HL-60/S4 (cell line): ENCODE data around the gene RRH.
"Not testable (repeated sequence)": the region's sequence is repeated elsewhere in the genome, so short reads cannot be mapped to it uniquely, and the experiment has no call there.

ENCODE experiments used
- in situ Hi-C: fragments of 300-500 bp; cut with MboI; formaldehyde crosslinking; loops from 2 replicates; pipeline ENCODE4 v1.14.3; 2022; ENCODE audit warnings: low sequenced_read_pairs

RRH gene, protein sequence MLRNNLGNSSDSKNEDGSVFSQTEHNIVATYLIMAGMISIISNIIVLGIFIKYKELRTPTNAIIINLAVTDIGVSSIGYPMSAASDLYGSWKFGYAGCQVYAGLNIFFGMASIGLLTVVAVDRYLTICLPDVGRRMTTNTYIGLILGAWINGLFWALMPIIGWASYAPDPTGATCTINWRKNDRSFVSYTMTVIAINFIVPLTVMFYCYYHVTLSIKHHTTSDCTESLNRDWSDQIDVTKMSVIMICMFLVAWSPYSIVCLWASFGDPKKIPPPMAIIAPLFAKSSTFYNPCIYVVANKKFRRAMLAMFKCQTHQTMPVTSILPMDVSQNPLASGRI

DNA sequence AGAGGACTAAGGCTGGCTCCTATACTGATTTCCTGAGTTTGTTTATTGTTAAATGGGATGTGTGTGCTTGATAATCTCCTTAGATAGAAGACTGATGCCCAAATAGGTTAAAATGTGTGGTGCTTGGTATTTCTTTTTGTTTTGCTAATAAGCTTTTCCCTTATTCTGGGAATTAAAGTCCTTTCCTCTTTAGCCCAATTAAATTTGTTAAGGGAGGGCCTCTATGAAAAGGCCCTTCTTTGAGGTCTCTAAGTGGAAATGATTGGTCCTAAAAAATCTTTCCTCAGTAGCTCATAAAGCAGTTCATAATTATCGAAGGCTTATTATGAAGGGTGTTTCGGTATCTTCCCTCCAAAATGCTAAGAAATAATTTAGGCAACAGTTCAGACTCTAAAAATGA is at the start of gene RRH:
RRH (plus strand) TSS at position 301 of the 400 bp plus-strand sequence; CDS start at position 357, 56 bp downstream.
- in situ Hi-C loops, result no loop called here

DNA sequence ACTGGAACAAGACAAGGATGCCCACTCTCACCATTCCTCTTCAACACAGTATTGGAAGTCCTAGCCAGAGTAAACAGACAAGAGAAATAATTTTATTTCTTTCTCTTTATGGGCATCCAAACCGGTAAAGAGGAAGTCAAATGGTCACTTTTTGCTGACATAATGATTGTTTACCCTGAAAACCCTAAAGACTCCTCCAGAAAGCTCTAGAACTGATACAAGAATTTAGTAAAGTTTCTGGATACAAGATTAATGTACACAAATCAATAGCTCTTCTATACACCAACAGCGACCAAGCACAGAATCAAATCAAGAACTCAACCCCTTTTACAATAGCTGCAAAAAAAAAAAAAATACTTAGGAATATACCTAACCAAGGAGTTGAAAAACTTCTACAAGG is 45.7 kb upstream of the RRH start:
- in situ Hi-C loops, result not testable (repeated sequence)

DNA sequence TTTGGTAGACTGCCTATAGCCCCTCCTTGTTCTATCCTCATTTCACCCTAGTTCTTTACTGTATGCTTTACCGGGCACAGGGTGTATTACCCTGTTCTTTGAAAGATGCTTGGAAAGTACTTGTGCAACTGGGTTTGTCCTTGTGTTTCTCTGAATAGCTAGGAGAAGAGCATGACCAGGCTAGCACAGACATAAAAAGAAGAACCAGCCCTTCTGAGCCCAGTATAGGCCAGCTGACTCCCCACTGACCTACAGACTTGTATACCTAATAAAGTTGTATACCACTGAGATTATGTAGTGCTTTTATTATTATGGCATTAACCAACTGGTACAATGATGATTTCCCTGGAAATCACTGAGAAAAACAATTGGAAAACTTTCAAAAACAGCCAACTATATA is 40.9 kb upstream of the RRH start:
- in situ Hi-C loops, result no loop called here

DNA sequence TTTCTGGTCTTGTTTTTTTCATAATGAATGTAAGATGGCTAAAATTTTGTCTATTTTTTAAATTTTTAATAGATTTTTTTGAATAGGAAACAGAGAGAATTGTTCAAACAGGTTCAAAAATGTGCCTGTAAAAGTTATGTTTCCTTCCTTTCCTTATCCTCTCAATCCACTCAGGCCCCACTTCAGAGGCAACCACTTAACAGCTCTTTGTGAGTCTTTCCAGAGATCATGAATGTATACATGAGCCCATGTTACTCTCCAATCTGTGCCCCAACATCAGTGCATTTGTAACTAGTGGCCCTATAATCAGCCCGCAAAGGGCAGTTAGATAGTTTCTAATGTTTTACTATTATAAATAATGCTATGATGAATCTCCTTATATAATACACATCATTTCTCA is 40.0 kb upstream of the RRH start:
- in situ Hi-C loops, result no loop called here

DNA sequence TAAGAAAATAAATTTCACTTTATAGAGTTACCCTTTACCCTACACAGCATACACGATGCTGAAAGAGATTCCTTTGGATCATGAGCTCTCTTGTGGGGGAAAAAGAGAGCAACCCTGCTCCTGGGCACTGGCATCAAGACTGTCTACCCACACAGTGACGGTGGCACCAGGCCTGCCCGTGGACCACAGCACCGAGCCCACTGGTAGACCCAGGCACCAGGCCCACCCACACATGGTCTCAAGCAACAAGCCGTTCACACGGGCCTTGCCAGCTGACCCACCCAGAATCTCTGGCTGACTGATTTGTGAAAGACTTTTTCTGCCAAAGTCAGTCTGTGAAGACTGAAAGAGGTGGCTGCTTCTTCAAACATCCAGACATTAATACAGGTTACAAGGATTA is 32.7 kb upstream of the RRH start:
- in situ Hi-C loops, result no loop called here

DNA sequence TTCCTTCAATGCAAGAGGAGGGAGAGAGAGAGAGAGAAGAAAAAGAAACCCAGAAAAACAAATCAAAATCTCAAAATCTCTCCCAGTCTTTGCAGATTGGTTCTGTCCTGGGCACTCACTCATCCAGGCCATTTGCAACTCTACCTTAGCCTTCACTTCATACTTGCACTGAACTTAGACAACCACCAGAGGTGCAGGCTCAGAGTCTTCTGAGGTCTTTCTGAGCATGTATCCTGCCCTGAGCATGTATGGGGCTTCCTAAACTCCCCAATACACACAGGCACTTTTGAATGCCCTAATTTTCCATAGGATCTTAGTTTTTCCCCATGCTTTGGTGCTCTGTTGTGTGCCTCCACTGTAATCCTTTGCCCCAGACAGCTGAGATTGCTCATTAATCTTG is 28.9 kb upstream of the RRH start:
- in situ Hi-C loops, result no loop called here

DNA sequence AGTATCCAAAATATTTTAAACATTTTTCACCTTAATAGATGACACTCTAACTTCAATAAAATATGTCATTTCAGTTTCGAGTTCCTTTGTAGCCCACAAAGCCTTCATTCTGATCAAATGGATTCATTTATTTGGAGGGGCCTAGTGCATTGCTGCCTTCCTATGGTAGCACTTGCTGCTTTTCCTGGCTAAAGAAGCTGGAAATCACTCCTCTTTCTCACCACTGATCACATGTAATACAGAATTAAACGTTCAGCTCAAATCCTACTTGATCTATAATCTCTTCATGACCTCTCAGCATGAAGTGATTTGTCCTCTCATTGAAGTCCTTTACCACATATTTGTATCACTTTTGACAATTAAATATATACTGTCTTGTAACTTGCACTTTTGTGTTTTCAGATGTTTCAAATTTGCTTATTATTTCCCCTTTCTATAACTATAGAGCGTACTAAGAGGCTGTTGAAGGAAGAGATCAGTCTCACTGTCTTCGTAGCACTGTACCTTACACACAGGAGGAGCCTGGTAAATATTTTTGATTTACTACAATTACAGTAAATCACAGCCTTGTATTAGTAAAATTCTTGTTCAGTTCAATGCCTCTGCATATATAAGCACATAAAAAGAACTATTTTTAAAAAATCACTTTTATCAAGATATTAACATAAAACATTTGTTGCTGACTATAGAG is 26.5 kb upstream of the RRH start:
- in situ Hi-C loops, result loop anchor here (10.0 kb wide), 1 partner anchor 376 kb away; no protein-coding TSS in a partner anchor

DNA sequence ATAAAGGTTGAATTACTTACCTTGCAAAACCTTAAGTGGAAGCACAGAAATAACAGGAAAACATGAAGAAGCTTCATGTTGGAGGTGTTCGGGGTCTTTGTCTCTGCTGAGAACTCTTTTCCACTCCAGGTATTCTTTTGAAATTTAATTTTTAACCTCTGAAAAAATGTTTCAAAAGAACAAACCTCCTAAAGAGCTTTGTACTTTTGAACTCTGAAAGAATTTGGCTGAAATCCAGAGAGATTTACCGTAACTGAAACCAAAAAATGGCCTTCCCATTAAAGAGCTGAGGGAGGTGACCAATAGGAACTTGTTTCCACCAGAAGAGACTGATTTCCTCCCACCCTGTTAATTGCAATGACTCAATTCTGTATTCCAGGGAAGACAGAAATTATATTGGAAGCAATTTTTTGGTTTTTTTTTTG is 25.9 kb upstream of the RRH start, which contains the start of gene CFI:
CFI (minus strand) TSS at position 105 of the 425 bp plus-strand sequence; CDS start at position 77, 28 bp downstream.
- in situ Hi-C loops, result loop anchor here (10.0 kb wide), 1 partner anchor 377 kb away; no protein-coding TSS in a partner anchor

DNA sequence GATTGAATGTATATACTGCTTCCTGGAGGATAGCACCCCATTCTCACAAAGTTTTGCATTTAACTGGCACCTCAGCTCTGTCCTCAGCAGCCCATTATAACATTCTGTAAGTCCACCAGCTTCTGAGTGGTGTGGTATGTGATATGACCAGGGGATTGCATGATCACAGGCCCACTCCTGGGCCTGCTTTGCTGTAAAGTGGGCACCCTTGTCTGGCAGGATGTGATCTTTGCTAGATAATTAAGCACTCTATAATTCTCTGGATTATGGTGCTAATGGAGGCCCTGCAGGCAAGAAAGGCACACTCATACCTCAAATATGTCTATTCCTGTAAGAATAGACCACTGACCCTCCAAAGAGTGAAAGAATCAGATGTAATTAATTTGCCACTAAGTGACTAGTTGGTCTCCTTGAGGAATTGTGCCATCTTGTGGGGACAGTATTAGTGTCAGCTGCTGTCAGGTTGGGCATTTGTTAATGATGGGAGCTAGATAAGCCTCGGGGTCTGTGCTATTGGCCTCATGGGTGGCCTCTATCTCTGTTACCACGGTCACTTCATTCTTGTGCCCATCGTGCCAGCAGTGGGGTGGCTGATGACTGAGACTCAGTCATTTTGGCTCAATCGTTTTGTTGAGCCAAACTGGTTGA is 23.7 kb upstream of the RRH start:
- in situ Hi-C loops, result loop anchor here (10.0 kb wide), 1 partner anchor 379 kb away; no protein-coding TSS in a partner anchor

DNA sequence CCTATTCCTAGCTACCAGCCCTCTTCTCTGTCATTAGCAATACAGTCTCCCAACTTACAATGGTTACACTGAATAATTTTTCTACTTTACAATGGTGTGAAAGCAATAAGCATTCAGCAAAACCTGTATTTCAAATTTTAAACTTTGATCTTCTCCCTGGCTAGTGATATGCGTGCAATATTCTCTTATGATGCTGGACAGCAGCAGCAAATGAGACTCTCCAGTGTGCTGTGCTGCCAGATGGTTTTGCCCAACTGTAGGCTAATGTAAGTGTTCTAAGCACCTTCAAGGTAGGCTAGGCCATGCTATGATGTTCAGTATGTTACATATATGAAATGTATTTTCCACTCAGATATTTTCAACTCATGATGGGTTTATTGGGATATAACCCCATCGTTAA is 18.1 kb upstream of the RRH start:
- in situ Hi-C loops, result loop anchor here (10.0 kb wide), 1 partner anchor 385 kb away; no protein-coding TSS in a partner anchor

DNA sequence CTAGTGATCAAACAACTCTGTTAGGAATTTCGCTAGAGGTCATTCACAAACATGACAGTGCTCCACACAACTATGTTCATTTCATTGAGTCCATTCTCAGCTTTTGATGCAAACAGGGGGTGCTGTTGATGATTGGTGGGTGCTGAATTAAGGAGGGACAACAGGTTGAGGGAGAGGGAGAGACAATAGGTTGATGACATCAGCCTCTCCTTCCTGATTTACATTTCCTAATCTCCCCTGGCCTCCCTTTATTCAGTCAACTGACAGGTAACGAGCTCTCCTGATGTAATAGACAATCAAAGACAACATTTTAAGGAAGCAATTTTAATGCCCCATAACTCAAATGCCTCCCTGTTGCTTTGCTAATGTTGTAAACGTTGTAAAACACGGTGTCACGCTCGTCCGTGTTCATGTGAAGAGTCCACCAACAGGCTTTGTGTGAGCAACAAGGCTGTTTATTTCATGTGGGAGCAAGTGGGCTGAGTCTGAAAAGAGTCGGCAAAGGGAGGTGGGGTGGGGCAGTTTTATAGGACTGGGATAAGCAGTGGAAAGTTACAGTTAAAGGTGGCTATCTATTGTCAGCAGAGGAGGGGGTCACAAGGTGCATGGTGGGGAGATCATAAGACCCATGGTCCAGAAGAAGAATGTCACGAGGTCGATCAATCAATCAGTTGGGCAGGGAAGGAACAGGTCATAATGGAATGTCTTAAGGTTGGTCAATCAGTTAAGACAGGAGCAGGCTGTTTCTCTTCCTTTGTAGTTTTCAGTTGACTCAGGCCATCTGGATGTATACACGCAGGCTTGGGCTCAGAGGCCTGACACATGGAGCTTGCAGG is 17.0 kb upstream of the RRH start:
- in situ Hi-C loops, result no loop called here

DNA sequence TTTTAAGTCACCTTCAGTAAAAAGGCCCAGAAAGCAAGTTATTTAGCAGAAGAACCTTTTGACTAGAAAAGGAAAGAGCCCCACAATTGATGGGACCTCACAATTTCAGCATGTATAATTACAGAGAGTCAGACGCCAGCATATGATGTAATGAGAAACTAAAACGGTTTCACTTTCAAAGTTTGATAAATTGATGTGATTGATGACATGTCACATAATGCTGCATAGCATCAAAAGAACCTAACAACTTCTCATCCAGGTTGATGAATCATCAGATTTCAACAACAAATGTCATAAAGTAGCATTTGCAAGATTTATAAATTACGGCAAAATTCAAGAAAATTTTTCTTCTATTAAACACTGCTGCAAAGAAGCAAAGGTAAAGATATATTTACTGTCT is 16.1 kb upstream of the RRH start:
- in situ Hi-C loops, result no loop called here

DNA sequence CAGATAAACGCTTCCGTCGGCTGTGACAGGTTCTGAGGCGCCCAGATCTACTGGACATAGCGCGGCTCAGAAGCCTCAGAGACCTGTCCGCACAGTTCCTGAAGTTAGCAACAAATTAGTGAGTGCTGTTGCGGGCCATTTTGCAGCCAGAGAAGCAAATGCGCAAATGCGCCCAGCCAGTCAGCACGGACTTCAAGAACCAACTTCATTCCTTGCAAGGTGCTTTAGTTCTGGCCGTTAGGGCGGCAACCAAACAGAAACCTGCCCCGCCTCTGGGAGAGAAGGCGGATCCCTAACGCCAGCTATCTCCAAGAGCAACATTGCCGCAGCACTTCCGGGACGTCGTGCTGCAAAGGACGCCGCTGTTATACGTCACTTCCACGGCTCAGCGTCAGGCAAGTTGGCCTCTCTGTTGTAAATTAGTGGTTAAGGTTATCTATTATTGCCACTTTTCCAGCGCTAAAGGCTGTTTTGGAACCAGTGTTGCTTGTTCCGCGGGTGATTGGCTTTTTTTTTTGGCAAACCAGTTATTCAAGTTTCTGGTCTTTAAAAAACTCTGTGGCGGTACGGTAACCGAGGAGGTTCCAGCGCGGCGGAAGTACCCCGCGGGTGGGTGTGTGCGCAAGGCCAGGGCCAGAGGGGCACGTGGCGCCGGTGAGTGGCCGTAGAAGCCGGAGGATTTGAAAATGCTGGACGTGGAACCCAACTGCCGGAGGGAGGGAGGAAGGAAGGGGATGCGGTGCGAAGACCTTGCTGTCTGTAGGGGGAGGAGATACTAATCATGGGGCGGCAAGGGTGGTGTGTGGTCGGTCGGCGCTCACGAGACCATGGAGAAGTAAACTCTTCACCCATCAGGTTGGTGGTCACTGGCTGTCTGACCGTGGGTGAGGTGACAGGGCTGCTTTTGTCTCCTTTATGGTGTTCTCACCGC is 12.4 kb upstream of the RRH start, which contains the start of gene GAR1:
GAR1 (plus strand) TSS at position 612 of the 931 bp plus-strand sequence. CDS start 403 bp downstream, outside the sequence.
- in situ Hi-C loops, result no loop called here

DNA sequence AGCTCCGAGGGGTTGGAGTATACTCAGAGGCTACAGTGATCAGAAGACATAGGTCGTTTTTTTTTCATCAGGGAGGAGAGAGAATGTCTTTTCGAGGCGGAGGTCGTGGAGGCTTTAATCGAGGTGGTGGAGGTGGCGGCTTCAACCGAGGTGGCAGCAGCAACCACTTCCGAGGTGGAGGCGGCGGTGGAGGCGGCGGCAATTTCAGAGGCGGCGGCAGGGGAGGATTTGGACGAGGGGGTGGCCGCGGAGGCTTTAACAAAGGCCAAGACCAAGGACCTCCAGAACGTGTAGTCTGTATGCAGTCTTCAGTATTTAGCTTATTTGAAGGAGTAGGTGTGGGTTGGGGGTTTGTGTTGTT is 11.7 kb upstream of the RRH start:
- in situ Hi-C loops, result no loop called here

DNA sequence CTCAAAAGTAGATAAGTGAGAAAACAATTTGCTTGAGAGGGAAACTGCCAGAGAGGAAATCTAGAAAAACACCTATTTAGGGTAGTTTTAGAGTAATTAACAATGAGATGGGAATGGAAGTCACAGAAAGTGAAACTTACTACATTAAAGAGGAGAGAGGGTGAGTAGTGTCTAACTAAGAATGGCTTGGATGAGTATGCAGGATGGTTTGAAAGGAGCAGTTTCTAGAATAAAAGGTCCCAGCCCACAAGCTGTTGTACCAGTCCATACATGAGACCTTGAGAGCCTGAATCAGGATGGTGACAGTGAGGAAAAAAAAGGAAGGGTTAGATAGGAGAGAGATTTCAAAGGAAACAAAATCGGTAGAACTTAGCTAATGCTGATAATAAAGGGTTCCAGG is 10.9 kb upstream of the RRH start:
- in situ Hi-C loops, result no loop called here

DNA sequence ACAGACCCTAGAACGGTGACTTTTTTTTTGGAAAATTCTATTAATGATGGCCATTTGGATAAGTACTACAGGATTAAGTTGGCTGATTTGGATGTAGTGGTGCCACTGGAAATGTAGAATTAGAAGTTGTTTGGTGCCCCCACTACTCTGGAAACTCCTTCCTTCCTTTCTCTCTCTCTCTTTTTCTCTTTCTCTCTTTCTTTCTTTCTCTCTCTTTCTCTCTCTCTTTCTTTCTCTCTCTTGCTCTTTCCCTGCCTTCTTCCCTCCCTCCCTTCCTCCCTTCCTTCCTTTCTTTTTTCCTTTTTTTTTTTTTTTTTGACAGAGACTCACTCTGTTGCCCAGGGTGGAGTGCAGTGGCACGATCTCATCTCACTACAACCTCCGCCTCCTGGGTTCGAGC is 9.5 kb upstream of the RRH start:
- in situ Hi-C loops, result no loop called here

DNA sequence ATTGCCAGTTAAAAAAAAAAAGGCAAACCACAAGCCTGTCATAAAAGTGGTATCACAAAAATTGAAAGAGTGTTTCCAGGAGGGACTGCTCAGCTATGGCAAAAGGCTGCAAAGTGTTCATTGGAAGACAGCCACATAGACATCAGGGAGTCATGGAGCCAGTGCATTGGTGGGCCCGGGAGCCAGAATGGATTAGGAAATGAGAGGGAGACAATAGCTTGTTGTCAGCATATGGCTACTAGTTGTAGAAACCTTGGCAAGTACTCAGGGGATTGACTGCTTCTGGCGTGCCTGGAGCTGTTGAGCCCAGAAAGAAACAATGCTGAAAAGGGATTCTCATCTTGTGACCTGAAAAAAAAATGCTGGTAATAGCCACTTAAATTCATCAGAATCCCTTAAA is 7.2 kb upstream of the RRH start:
- in situ Hi-C loops, result no loop called here

DNA sequence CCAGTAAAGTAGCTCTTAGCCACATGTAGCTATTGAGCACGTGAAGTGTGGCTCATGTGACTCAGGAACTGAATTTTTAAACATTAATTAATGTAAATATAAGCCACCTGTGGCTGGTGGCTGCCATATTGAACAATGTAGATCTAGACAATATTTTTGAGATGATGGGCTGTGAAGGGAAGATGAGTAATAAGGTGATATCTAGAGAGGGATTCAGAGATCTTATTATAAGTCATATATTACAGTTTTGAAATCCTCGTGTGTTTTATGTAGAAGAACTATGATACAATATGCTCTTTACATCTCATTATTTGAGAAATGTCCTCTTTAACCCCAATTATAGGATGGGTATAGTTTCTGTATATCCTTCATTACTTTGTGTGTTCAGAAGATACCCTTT is 6.6 kb upstream of the RRH start:
- in situ Hi-C loops, result no loop called here

DNA sequence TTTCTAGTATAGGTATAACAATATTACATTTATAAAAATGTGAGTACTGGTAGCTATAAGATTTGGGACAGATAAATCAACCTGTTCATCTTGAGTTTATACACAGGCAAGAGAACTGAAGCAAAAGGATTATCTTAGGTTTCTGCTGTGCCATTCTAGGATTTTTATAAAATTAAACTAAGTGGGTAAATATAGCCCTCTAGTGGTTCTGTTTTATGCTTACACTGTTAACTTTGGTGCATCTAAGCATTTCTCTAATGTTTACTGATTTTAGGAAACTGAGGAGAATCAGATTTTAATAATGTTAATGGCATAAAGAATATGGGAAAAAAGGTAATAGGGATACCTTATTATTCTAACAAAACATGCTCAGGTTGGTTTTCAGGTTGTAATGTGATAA is 1.1 kb upstream of the RRH start:
- in situ Hi-C loops, result no loop called here

DNA sequence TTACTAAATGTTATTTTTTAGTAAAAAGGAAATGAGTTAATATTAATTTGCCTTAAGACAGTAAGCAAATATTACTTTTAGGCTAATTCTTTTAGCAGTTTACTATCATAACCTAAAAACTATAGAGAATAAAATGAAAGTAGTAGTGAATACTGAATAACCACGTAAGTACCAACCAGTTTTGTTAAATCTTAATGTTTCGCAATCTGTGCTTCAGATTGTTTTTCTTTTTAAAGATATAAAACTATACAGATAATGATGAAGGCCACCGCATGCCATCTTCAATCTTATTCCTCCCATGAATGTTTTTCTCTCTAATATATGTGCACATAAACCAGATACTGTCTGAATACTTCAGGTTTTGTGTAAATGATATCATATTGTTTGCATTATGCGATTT is 6.0 kb downstream of the RRH start:
- in situ Hi-C loops, result no loop called here
